Effector memory CD8-positive, alpha-beta T cell (primary cell): ENCODE results near the gene CNTF.
A peak's percentile ranks its signal among the peaks of the same experiment; 100 is the strongest.

Experiments used
- ATAC-seq: fragments of 150-1000 bp; cut with Tn5 transposase; replicated peaks from 2 replicates; pipeline ENCODE4 v1.10.0; 2021; ENCODE audit warnings: mild to moderate bottlenecking, moderate library complexity
- DNase-seq, 3 experiments: peaks; one replicate each; pipeline ENCODE4 v3.0.0; 2021
- H3K27ac Mint-ChIP-seq, 2 donors: one replicate each; pipeline ENCODE4 v1.8.0; 2022; ENCODE audit warnings: mild to moderate bottlenecking in 2 of 2, mixed read lengths in 2 of 2, moderate library complexity in 2 of 2
- H3K27me3 Mint-ChIP-seq, 2 donors: one replicate each; pipeline ENCODE4 v1.8.0; 2022; ENCODE audit warnings: mixed read lengths in 2 of 2
- H3K36me3 Mint-ChIP-seq: one replicate; pipeline ENCODE4 v1.8.0; 2022; ENCODE audit warnings: mild to moderate bottlenecking, moderate library complexity, mixed read lengths; ENCODE audit not compliant: insufficient read depth
- H3K4me1 Mint-ChIP-seq, 2 donors: one replicate each; pipeline ENCODE4 v1.8.0; 2022; ENCODE audit warnings: low read depth in 2 of 2, mixed read lengths in 2 of 2
- H3K4me3 Mint-ChIP-seq, 2 donors: one replicate each; pipeline ENCODE4 v1.8.0; 2022; ENCODE audit warnings: mild to moderate bottlenecking in 2 of 2, mixed read lengths in 2 of 2, moderate library complexity in 2 of 2
- H3K9me3 Mint-ChIP-seq, 2 donors: one replicate each; pipeline ENCODE4 v1.8.0; 2022; ENCODE audit warnings: mixed read lengths in 2 of 2

The CNTF gene

GRCh38 chr11:58586998-58587397, 35.5 kb upstream of the CNTF start:
- DNase-seq (no peak), ATAC-seq (no peak)
- H3K36me3 Mint-ChIP-seq = peaks cover 10% of the 10 kb centered on the region
- no peaks in the 10 kb centered on the region for H3K9me3 Mint-ChIP-seq
- peaks cover 12 to 35% of the 10 kb centered on the region in 2 donors for H3K4me1 Mint-ChIP-seq
- no peak overlapping the region for H3K4me3 Mint-ChIP-seq
- H3K27me3 Mint-ChIP-seq = no peaks in the 10 kb centered on the region
- H3K27ac Mint-ChIP-seq = no peak overlapping the region

- no peak for DNase-seq
- H3K27me3 Mint-ChIP-seq = no peaks in the 10 kb centered on the region
- H3K27ac Mint-ChIP-seq = no peak overlapping the region
- H3K9me3 Mint-ChIP-seq = no peaks in the 10 kb centered on the region
- H3K36me3 Mint-ChIP-seq = peaks cover 15% of the 10 kb centered on the region
- no peak overlapping the region for H3K4me3 Mint-ChIP-seq
- no peak for ATAC-seq
- peaks cover 26 to 43% of the 10 kb centered on the region in 2 donors for H3K4me1 Mint-ChIP-seq
Observed at GRCh38 chr11:58591659-58592058, 30.8 kb upstream of the CNTF start.

- DNase-seq = no peak
- Mint-ChIP-seq H3K27me3 (no peaks in the 10 kb centered on the region), H3K4me1 (peaks cover 27 to 53% of the 10 kb centered on the region in 2 donors), H3K4me3 (no peak overlapping the region), H3K27ac (no peak overlapping the region), H3K9me3 (no peaks in the 10 kb centered on the region), H3K36me3 (peaks cover 15% of the 10 kb centered on the region)
- ATAC-seq = no peak
Observed at GRCh38 chr11:58592760-58593472, 29.5 kb upstream of the CNTF start.

- Mint-ChIP-seq H3K27me3 (no peaks in the 10 kb centered on the region), H3K9me3 (no peaks in the 10 kb centered on the region), H3K4me3 (no peak overlapping the region), H3K27ac (no peak overlapping the region), H3K36me3 (peaks cover 9% of the 10 kb centered on the region), H3K4me1 (peaks cover 36 to 65% of the 10 kb centered on the region in 2 donors)
- ATAC-seq (no peak), DNase-seq (no peak)
Observed at GRCh38 chr11:58594826-58595225, 27.6 kb upstream of the CNTF start.

GRCh38 chr11:58596621-58597020, 25.8 kb upstream of the CNTF start:
- Mint-ChIP-seq H3K36me3 (peaks cover 13% of the 10 kb centered on the region), H3K27me3 (no peaks in the 10 kb centered on the region), H3K9me3 (no peaks in the 10 kb centered on the region), H3K27ac (peak overlapping the region; percentile 33 to 70), H3K4me3 (no peak overlapping the region), H3K4me1 (peaks cover 44 to 75% of the 10 kb centered on the region in 2 donors)
- ATAC-seq = no peak
- DNase-seq = no peak

- ATAC-seq (no peak), DNase-seq (no peak)
- Mint-ChIP-seq H3K4me3 (no peak overlapping the region), H3K27me3 (no peaks in the 10 kb centered on the region), H3K36me3 (peaks cover 22% of the 10 kb centered on the region), H3K4me1 (peaks cover 47 to 76% of the 10 kb centered on the region in 2 donors), H3K27ac (no peak overlapping the region), H3K9me3 (no peaks in the 10 kb centered on the region)
Observed at GRCh38 chr11:58597486-58598144, 24.9 kb upstream of the CNTF start.

- no peak overlapping the region for H3K4me3 Mint-ChIP-seq
- H3K4me1 Mint-ChIP-seq = peaks cover 56 to 69% of the 10 kb centered on the region in 2 donors
- peak overlapping the region in 1 of 2 donors; percentile 23 for H3K27ac Mint-ChIP-seq
- ATAC-seq (no peak), DNase-seq (no peak)
- no peaks in the 10 kb centered on the region for H3K27me3 Mint-ChIP-seq
- peaks cover 25% of the 10 kb centered on the region for H3K36me3 Mint-ChIP-seq
- no peaks in the 10 kb centered on the region for H3K9me3 Mint-ChIP-seq
Observed at GRCh38 chr11:58600510-58600909, 22.0 kb upstream of the CNTF start.

GRCh38 chr11:58606930-58607714, 15.3 kb upstream of the CNTF start:
- Mint-ChIP-seq H3K4me3 (no peak overlapping the region), H3K36me3 (peaks cover 52% of the 10 kb centered on the region), H3K4me1 (peaks cover 36 to 39% of the 10 kb centered on the region in 2 donors), H3K27me3 (no peaks in the 10 kb centered on the region), H3K27ac (peak overlapping the region; percentile 16 to 85), H3K9me3 (no peaks in the 10 kb centered on the region)
- ATAC-seq (no peak), DNase-seq (no peak)

GRCh38 chr11:58608331-58608730, 14.1 kb upstream of the CNTF start:
- Mint-ChIP-seq H3K36me3 (peaks cover 56% of the 10 kb centered on the region), H3K9me3 (no peaks in the 10 kb centered on the region), H3K27ac (peak overlapping the region in 1 of 2 donors; percentile 62), H3K4me3 (no peak overlapping the region), H3K27me3 (no peaks in the 10 kb centered on the region), H3K4me1 (peaks cover 26 to 29% of the 10 kb centered on the region in 2 donors)
- DNase-seq (no peak), ATAC-seq (no peak)

- Mint-ChIP-seq H3K4me3 (no peak overlapping the region), H3K27me3 (no peaks in the 10 kb centered on the region)
Observed at GRCh38 chr11:58609723-58610122, 12.7 kb upstream of the CNTF start.

GRCh38 chr11:58613228-58613627, 9.2 kb upstream of the CNTF start:
- Mint-ChIP-seq H3K4me3 (no peak overlapping the region), H3K27me3 (no peaks in the 10 kb centered on the region), H3K27ac (no peak overlapping the region), H3K9me3 (no peaks in the 10 kb centered on the region), H3K36me3 (peaks cover 93% of the 10 kb centered on the region), H3K4me1 (peaks cover 2 to 6% of the 10 kb centered on the region in 2 donors)
- DNase-seq (no peak), ATAC-seq (no peak)

More at GRCh38 chr11:58609723-58610122, 12.7 kb upstream of the CNTF start:
- Mint-ChIP-seq H3K27ac (peak overlapping the region in 1 of 2 donors; percentile 63), H3K9me3 (no peaks in the 10 kb centered on the region), H3K4me1 (peaks cover 20 to 29% of the 10 kb centered on the region in 2 donors), H3K36me3 (peaks cover 64% of the 10 kb centered on the region)
- DNase-seq (no peak), ATAC-seq (no peak)

GRCh38 chr11:58615559-58615958, 6.9 kb upstream of the CNTF start:
- H3K27ac Mint-ChIP-seq = peak overlapping the region in 1 of 2 donors; percentile 33
- no peak for ATAC-seq
- H3K4me1 Mint-ChIP-seq = peaks cover 2% of the 10 kb centered on the region in 2 donors
- DNase-seq = no peak
- H3K4me3 Mint-ChIP-seq = no peak overlapping the region
- H3K27me3 Mint-ChIP-seq = no peaks in the 10 kb centered on the region
- peaks cover 96% of the 10 kb centered on the region for H3K36me3 Mint-ChIP-seq
- H3K9me3 Mint-ChIP-seq = no peaks in the 10 kb centered on the region

- Mint-ChIP-seq H3K27me3 (no peaks in the 10 kb centered on the region), H3K36me3 (peaks cover 91% of the 10 kb centered on the region), H3K27ac (no peak overlapping the region), H3K9me3 (no peaks in the 10 kb centered on the region), H3K4me3 (no peak overlapping the region), H3K4me1 (no peaks in the 10 kb centered on the region)
- DNase-seq = no peak
- no peak for ATAC-seq
Observed at GRCh38 chr11:58616594-58616993, 5.9 kb upstream of the CNTF start.
